MCF 10A (cell line): ENCODE measurements around the gene IL10. TPM values are rescaled to one million over a fixed set of nuclear protein-coding genes. Genes with fewer than 3 reads are reported as not detected.

Source experiments
- BruUV-seq: library from RNA; stranded (reverse); fragments of 400-500 nt; replicated peaks from 2 replicates; lab custom pipeline; 2021; lab: Mats Ljungman, UMichigan
- CTCF ChIA-PET: fragments of 300-600 bp; sonication (Branson Sonifier 250); formaldehyde crosslinking; extraction: SDS; loops from one replicate; lab custom pipeline; 2021; ENCODE audit warnings: antibody characterized with exemption, inconsistent platforms; lab: Yijun Ruan, JAX
- POLR2A ChIA-PET: fragments of 300-600, 350-650 bp; sonication (Branson Sonifier 250); formaldehyde crosslinking; extraction: SDS; loops from one replicate; lab custom pipeline; 2020; ENCODE audit warnings: antibody characterized with exemption, inconsistent platforms; lab: Yijun Ruan, JAX
- DNase-seq: peaks from one replicate; pipeline ENCODE4 v3.0.0-alpha.2; 2018; ENCODE audit not compliant: unreplicated experiment
- H3K27ac Mint-ChIP-seq: one replicate; pipeline ENCODE4 v1.8.0; 2022; ENCODE audit warnings: mild to moderate bottlenecking, low read depth, mixed read lengths; ENCODE audit not compliant: unreplicated experiment
- H3K27me3 Mint-ChIP-seq: one replicate; pipeline ENCODE4 v1.8.0; 2022; ENCODE audit warnings: mixed read lengths; ENCODE audit not compliant: insufficient read depth, unreplicated experiment
- H3K36me3 Mint-ChIP-seq: one replicate; pipeline ENCODE4 v1.8.0; 2022; ENCODE audit warnings: mild to moderate bottlenecking, moderate library complexity, mixed read lengths; ENCODE audit not compliant: insufficient read depth, unreplicated experiment
- H3K4me1 Mint-ChIP-seq: one replicate; pipeline ENCODE4 v1.8.0; 2022; ENCODE audit warnings: mixed read lengths; ENCODE audit not compliant: insufficient read depth, unreplicated experiment
- H3K4me3 Mint-ChIP-seq: one replicate; pipeline ENCODE4 v1.8.0; 2022; ENCODE audit warnings: mild to moderate bottlenecking, moderate library complexity, mixed read lengths; ENCODE audit not compliant: unreplicated experiment
- H3K9me3 Mint-ChIP-seq: one replicate; pipeline ENCODE4 v1.8.0; 2022; ENCODE audit warnings: mixed read lengths; ENCODE audit not compliant: unreplicated experiment
- intact Hi-C: fragments of 100-400 bp; cut with micrococcal nuclease; formaldehyde crosslinking; loops from 2 replicates; pipeline ENCODE4 v1.14.1; 2022
- total RNA-seq: library from RNA; stranded (reverse); gene quantifications from 2 replicates; pipeline ENCODE4 v1.2.3, GENCODE V29; 2022
- TF ChIP-seq, protein P1 (sequence below): fragments of 200-600 bp; IDR thresholded peaks from one replicate; pipeline ENCODE4 v1.8.0; 2022; ENCODE audit warnings: antibody characterized with exemption, mild to moderate bottlenecking; ENCODE audit not compliant: unreplicated experiment

IL10 gene
- total RNA-seq, 1 experiment from 2014 or later, result not detected

- H3K27ac Mint-ChIP-seq, result no peak overlapping the region
- intact Hi-C loops, result no loop called here
- TF ChIP-seq, protein P1, sequence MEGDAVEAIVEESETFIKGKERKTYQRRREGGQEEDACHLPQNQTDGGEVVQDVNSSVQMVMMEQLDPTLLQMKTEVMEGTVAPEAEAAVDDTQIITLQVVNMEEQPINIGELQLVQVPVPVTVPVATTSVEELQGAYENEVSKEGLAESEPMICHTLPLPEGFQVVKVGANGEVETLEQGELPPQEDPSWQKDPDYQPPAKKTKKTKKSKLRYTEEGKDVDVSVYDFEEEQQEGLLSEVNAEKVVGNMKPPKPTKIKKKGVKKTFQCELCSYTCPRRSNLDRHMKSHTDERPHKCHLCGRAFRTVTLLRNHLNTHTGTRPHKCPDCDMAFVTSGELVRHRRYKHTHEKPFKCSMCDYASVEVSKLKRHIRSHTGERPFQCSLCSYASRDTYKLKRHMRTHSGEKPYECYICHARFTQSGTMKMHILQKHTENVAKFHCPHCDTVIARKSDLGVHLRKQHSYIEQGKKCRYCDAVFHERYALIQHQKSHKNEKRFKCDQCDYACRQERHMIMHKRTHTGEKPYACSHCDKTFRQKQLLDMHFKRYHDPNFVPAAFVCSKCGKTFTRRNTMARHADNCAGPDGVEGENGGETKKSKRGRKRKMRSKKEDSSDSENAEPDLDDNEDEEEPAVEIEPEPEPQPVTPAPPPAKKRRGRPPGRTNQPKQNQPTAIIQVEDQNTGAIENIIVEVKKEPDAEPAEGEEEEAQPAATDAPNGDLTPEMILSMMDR, result no peak
- no peaks in the 10 kb centered on the region for H3K9me3 Mint-ChIP-seq
- ChIA-PET POLR2A (no interaction called here), CTCF (interaction anchor here (0.5 to 5.7 kb wide), 15 partner anchors 9 to 1059 kb away, joined by 3 to 27 read pairs (median 4); no protein-coding TSS in a partner anchor)
- BruUV-seq, result no TSS peak
- H3K36me3 Mint-ChIP-seq, result no peaks in the 10 kb centered on the region
- DNase-seq, result no peak
- H3K27me3 Mint-ChIP-seq, result no peaks in the 10 kb centered on the region
- H3K4me1 Mint-ChIP-seq, result no peaks in the 10 kb centered on the region
- H3K4me3 Mint-ChIP-seq, result no peak overlapping the region
Measured at GRCh38 chr1:206798384-206798996, 26.2 kb upstream of the IL10 start.

- Mint-ChIP-seq H3K4me3 (no peak overlapping the region), H3K9me3 (no peaks in the 10 kb centered on the region), H3K27ac (no peak overlapping the region), H3K36me3 (no peaks in the 10 kb centered on the region), H3K27me3 (no peaks in the 10 kb centered on the region), H3K4me1 (no peaks in the 10 kb centered on the region)
- peak; percentile 50 for DNase-seq
- BruUV-seq, result no TSS peak
- intact Hi-C loops, result no loop called here
- CTCF ChIA-PET, result interaction anchor here (0.6 to 5.7 kb wide), 10 partner anchors 8 to 683 kb away, joined by 3 to 27 read pairs (median 6); no protein-coding TSS in a partner anchor
- POLR2A ChIA-PET, result interaction anchor here (0.6 to 1.0 kb wide), 3 partner anchors 8 to 144 kb away, joined by 3 to 5 read pairs (median 4); no protein-coding TSS in a partner anchor
- TF ChIP-seq, protein P1, result peak; percentile 68
Measured at GRCh38 chr1:206797534-206798383, 25.5 kb upstream of the IL10 start.

DNA sequence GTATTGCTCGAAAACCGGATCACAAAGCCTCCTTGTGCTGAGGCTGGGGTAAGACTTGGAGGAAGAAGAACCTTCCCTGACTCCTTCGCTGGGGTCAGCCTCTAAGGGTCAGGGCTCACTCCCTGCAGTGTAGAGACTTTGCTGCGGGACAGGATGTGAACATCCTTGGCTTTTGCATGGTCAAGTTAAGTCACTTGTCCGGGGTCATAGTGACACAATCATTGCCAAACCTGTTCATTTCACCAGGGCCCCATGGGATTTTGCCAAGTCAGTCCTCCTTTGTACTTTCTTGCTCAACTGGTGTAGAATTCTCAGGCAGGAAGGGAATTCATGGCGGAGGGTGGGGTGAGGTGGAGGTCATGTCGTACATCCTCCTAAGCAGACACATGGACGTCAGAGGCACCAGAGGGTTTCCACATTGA is 24.7 kb upstream of the IL10 start:
- H3K27me3 Mint-ChIP-seq, result no peaks in the 10 kb centered on the region
- intact Hi-C loops, result no loop called here

More for the DNA sequence above, 24.7 kb upstream of the IL10 start:
- no peak overlapping the region for H3K4me3 Mint-ChIP-seq
- H3K27ac Mint-ChIP-seq, result no peak overlapping the region
- no peaks in the 10 kb centered on the region for H3K9me3 Mint-ChIP-seq
- TF ChIP-seq, protein P1, result no peak
- H3K36me3 Mint-ChIP-seq, result no peaks in the 10 kb centered on the region
- CTCF ChIA-PET, result interaction anchor here (0.6 to 5.7 kb wide), 3 partner anchors 12 to 682 kb away, joined by 4 to 27 read pairs (median 18); no protein-coding TSS in a partner anchor
- DNase-seq, result no peak
- peaks cover 4% of the 10 kb centered on the region for H3K4me1 Mint-ChIP-seq
- POLR2A ChIA-PET, result interaction anchor here (0.6 to 1.0 kb wide), 3 partner anchors 9 to 144 kb away, joined by 3 to 5 read pairs (median 4); no protein-coding TSS in a partner anchor
- no TSS peak for BruUV-seq
